Stomach (tissue), 4 donors: ENCODE data around the gene NAV3.

Experiments
- CTCF ChIP-seq, 7 experiments: fragments of 450-650 bp in 4 of 7; fragments of 200-600 bp in 3 of 7; sonication (generic) in 3 of 7; IDR thresholded peaks; one replicate each; pipeline ENCODE4 v1.5.1; 2016 to 2019; ENCODE audit warnings: antibody characterized with exemption in 7 of 7, control low read depth in 2 of 7, mild to moderate bottlenecking in 1 of 7
- EP300 ChIP-seq: sonication (generic); formaldehyde crosslinking; IDR thresholded peaks from one replicate; pipeline ENCODE4 v1.6.1; 2017; ENCODE audit warnings: antibody characterized with exemption
- POLR2A ChIP-seq, 4 donors: fragments of 450-650 bp; IDR thresholded peaks; one replicate each; pipeline ENCODE4 v1.6.1; 2016; ENCODE audit warnings: antibody characterized with exemption in 4 of 4, control low read depth in 2 of 4, mild to moderate bottlenecking in 1 of 4, moderate library complexity in 1 of 4
- POLR2AphosphoS5 ChIP-seq, 3 donors: sonication (generic); formaldehyde crosslinking; IDR thresholded peaks; one replicate each; pipeline ENCODE4 v1.6.1; 2016; ENCODE audit warnings: antibody characterized with exemption in 3 of 3

DNA sequence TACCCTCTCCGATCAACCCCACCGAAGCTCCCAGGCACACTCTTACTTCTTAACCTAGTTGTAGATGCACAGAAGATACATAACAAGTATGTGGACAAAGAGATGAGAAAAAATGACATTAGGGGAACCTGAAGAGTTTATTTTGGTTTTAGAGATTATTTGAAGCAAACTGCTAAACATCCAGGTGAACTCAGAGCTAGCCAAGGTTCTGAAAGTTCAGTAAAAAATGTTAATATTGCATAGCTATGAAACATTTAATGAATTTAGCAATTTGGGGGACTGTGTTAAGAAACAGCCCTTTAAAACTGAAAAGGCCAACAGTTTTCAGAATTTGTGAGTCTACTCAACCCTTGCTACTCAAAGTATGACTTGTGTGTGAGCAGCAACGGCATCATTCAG, 174.4 kb downstream of the NAV3 start:
- TF ChIP-seq POLR2A (IDR thresholded peaks at IDR 0.05): no peak
- TF ChIP-seq CTCF (IDR thresholded peaks at IDR 0.05): no peak
- no peak for TF ChIP-seq POLR2AphosphoS5 (IDR thresholded peaks at IDR 0.05)
- no peak for TF ChIP-seq EP300
